Psoas muscle (tissue), 8 donors: Measurements from ENCODE around the gene SH3RF3. TPM values are rescaled to one million over a fixed set of nuclear protein-coding genes. Genes with fewer than 3 reads are reported as not detected.
"Not testable (repeated sequence)": the region's sequence is repeated elsewhere in the genome, so short reads cannot be mapped to it uniquely, and the experiment has no call there.

ENCODE experiments used
- ATAC-seq, 4 donors: fragments of 200-7000 bp; cut with Tn5 transposase; one replicate each; pipeline ENCODE4 v1.9.1; 2020; ENCODE audit warnings: moderate library complexity in 3 of 4, mild to moderate bottlenecking in 2 of 4
- DNase-seq, 2 donors: peaks; one replicate each; pipeline ENCODE4 v3.0.0-alpha.2; 2020
- H3K27ac ChIP-seq: fragments of 200-600 bp; one replicate; pipeline ENCODE4 v1.8.0; 2022
- H3K27me3 ChIP-seq, 3 donors: fragments of 200-600 bp in 1 of 3; one replicate each; pipeline versions ENCODE4 v1.6.1 to v1.8.0; 2013 to 2022; ENCODE audit warnings: low read length in 2 of 3, mild to moderate bottlenecking in 2 of 3, moderate library complexity in 1 of 3; ENCODE audit not compliant: insufficient read depth in 3 of 3
- H3K36me3 ChIP-seq, 2 donors: fragments of 200-600 bp in 1 of 2; one replicate each; pipeline versions ENCODE4 v1.6.1 to v1.8.0; 2013 to 2022; ENCODE audit warnings: low read depth in 1 of 2, mild to moderate bottlenecking in 1 of 2, moderate library complexity in 1 of 2; ENCODE audit not compliant: insufficient read depth in 1 of 2
- H3K4me1 ChIP-seq: fragments of 200-600 bp; one replicate; pipeline ENCODE4 v1.8.0; 2022
- H3K4me3 ChIP-seq: fragments of 200-600 bp; one replicate; pipeline ENCODE4 v1.8.0; 2022; ENCODE audit warnings: mild to moderate bottlenecking
- H3K9me3 ChIP-seq: fragments of 200-600 bp; one replicate; pipeline ENCODE4 v1.8.0; 2022
- CTCF ChIP-seq: fragments of 200-600 bp; IDR thresholded peaks from one replicate; pipeline ENCODE4 v1.8.0; 2022; ENCODE audit warnings: antibody characterized with exemption
- WGBS, 3 donors: extraction: QIAGEN DNeasy Blood & Tissue Kit; methylation state at CpG; one replicate each; pipeline versions ENCODE4 v1.1.6 to v1.1.7; 2013; 5-methylcytosine and 5-hydroxymethylcytosine counted together
- intact Hi-C, 2 donors: fragments of 100-400 bp; cut with DNase I; formaldehyde crosslinking; loops; one replicate each; pipeline versions ENCODE4 v1.11.0 to v1.14.2; 2022
- polyA plus RNA-seq, 3 donors: library from polyadenylated mRNA; stranded (reverse); fragments of 200-250 nt; gene quantifications; one replicate each; pipeline ENCODE4 v1.2.3, GENCODE V29; 2013
- total RNA-seq, 4 donors: library from RNA; stranded (reverse); fragmentation: NEBNext Ultra II Directional in 2 of 4; extraction: Animal tissue kit (Norgen Biotek cat#: 25700) in 2 of 4; gene quantifications; one replicate each; pipeline versions ENCODE4 v1.2.1 to v1.2.4, GENCODE V29; 2021 to 2023
- donor health status: healthy with polysubstance abuse.
- donor health status: DM: no; HTN: no; CAD: no; lungs with moderate emphysema.
- donor health status: Bipolar disorder and iron deficiency.
- donor health status: healthy.
- donor health status: DM: yes; HTN: yes; CAD: no.
- donor health status: DM: no; HTN: no; CAD: no.
- donor health status: DM: no; HTN: no; CAD: no.
- donor health status: DM: yes; HTN: yes; CAD: no.

Gene SH3RF3
- total and polyA plus RNA-seq, 7 donors, result 4.6 to 27.0 (median 9.0) TPM

- intact Hi-C loops, result no loop called here
These were observed 89.2 kb downstream of the SH3RF3 start for GRCh38 chr2:109218087-109218791.

GRCh38 chr2:109218792-109219126 lies 89.8 kb downstream of the SH3RF3 start:
- Histone ChIP-seq H3K27ac (peak overlapping the region; percentile 43), H3K4me3 (peak overlapping the region; percentile 15), H3K4me1 (peaks cover 40% of the 10 kb centered on the region), H3K36me3 (no peaks in the 10 kb centered on the region), H3K27me3 (no peaks in the 10 kb centered on the region), H3K9me3 (no peaks in the 10 kb centered on the region)
- 28 to 35% (median 30%) methylated on average over 1 of the region's 1 CpG for WGBS, 3 donors
- DNase-seq (no peak), ATAC-seq (no peak)
- TF ChIP-seq CTCF, result no peak
- intact Hi-C loops, result no loop called here

More at GRCh38 chr2:109218087-109218791, 89.2 kb downstream of the SH3RF3 start:
- Histone ChIP-seq H3K27me3 (no peaks in the 10 kb centered on the region), H3K36me3 (no peaks in the 10 kb centered on the region), H3K27ac (peak overlapping the region; percentile 43), H3K9me3 (no peaks in the 10 kb centered on the region), H3K4me3 (peak overlapping the region; percentile 15), H3K4me1 (peaks cover 44% of the 10 kb centered on the region)
- TF ChIP-seq CTCF, result no peak
- DNase-seq (no peak), ATAC-seq (peak in 3 of 4 donors; percentile 52 to 73 (median 57))
- WGBS, 3 donors, result 34 to 58% (median 42%) methylated on average over 6 of the region's 6 CpGs

- DNase-seq, result no peak
- H3K4me1 ChIP-seq, result peaks cover 27% of the 10 kb centered on the region
- H3K9me3 ChIP-seq, result no peaks in the 10 kb centered on the region
- no peak for TF ChIP-seq CTCF
- H3K27ac ChIP-seq, result no peak overlapping the region
- ATAC-seq, result no peak
- no peaks in the 10 kb centered on the region for H3K27me3 ChIP-seq
- H3K4me3 ChIP-seq, result no peak overlapping the region
- no peaks in the 10 kb centered on the region for H3K36me3 ChIP-seq
- WGBS, 3 donors, result 83 to 87% (median 85%) methylated on average over 2 of the region's 2 CpGs
- intact Hi-C loops, result no loop called here
These were observed 91.9 kb downstream of the SH3RF3 start for GRCh38 chr2:109220860-109221259.

- H3K27me3 ChIP-seq, ATAC-seq, H3K4me3 ChIP-seq, DNase-seq, H3K27ac ChIP-seq, intact Hi-C loops, H3K9me3 ChIP-seq, H3K36me3 ChIP-seq: not testable (repeated sequence)
- 97 to 98% (median 98%) methylated on average over 9 of the region's 9 CpGs for WGBS, 3 donors
- peaks cover 32% of the 10 kb centered on the region for H3K4me1 ChIP-seq
These were observed 92.3 kb downstream of the SH3RF3 start for GRCh38 chr2:109221316-109221715.

- Histone ChIP-seq H3K4me1 (peaks cover 30% of the 10 kb centered on the region), H3K4me3 (no peak overlapping the region), H3K9me3 (no peaks in the 10 kb centered on the region), H3K27ac (no peak overlapping the region), H3K36me3 (no peaks in the 10 kb centered on the region), H3K27me3 (no peaks in the 10 kb centered on the region)
- 93 to 99% (median 98%) methylated on average over 3 of the region's 3 CpGs for WGBS, 3 donors
- TF ChIP-seq CTCF, result no peak
- no peak for ATAC-seq
- no peak for DNase-seq
- intact Hi-C loops, result no loop called here
These were observed 93.4 kb downstream of the SH3RF3 start for GRCh38 chr2:109222422-109222821.
